ENCODE results near the gene TMOD2. TPM values are rescaled to one million over a fixed set of nuclear protein-coding genes. Genes with fewer than 3 reads are reported as not detected.
A peak's percentile ranks its signal among the peaks of the same experiment; 100 is the strongest.

The TMOD2 gene
- total RNA-seq, 6 experiments from 2014 or later: 11.0 to 14.9 (median 13.5) TPM

DNA sequence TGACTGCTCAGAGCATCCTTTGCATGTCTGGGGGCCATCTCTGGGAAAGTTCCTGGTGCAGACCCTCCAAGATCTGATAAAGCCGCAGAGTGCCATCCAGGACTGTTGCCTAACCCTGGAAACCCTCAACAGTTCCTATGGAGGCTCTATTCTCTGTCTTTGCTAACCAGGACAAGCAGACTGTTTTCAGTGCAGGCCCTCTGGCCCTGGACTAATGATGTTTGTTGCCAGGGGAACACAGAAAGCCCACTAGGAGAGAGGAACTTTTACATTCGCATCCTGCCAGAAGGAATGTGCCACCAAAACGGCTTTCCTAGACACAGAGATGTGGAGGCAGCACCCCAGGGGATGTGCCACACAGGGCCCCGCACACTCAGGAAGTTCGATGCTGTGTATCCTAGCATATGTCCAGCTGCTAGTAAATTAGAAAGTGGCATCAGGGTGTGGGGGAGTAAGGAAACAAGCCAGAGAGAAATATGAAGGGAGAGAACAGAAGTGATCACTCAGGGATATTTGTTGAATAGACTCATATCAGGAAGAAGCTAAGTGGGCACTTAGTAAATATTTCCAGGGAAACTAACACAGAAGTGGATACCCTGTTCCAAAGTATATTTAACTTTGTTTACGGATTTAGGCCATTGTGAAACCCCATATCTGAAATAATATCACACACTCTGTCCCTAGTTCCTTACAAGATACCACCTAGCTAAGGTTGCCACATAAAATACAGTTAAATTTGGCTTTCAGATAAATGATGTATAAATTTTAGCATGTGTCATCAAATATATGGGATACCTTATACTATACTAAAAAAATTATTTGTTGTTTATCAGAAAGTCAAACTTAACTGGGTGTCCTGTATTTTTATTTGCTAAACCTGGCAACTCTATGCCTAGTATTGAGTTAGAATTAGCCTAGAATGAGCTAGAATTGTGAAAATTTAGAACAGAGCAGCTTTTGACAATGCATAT is 48.2 kb downstream of the TMOD2 start:
- Mint-ChIP-seq H3K4me1 (ENCODE audit: low read depth) (peaks cover 24% of the 10 kb centered on the region), H3K36me3 (ENCODE audit: low read depth) (no peaks in the 10 kb centered on the region), H3K27ac (no peak overlapping the region), H3K9me3 (no peaks in the 10 kb centered on the region), H3K4me3 (no peak overlapping the region), H3K27me3 (ENCODE audit: insufficient read depth) (peaks cover 2% of the 10 kb centered on the region; the same call in 1 of the 2 replicates)
- TF ChIP-seq, protein P1, sequence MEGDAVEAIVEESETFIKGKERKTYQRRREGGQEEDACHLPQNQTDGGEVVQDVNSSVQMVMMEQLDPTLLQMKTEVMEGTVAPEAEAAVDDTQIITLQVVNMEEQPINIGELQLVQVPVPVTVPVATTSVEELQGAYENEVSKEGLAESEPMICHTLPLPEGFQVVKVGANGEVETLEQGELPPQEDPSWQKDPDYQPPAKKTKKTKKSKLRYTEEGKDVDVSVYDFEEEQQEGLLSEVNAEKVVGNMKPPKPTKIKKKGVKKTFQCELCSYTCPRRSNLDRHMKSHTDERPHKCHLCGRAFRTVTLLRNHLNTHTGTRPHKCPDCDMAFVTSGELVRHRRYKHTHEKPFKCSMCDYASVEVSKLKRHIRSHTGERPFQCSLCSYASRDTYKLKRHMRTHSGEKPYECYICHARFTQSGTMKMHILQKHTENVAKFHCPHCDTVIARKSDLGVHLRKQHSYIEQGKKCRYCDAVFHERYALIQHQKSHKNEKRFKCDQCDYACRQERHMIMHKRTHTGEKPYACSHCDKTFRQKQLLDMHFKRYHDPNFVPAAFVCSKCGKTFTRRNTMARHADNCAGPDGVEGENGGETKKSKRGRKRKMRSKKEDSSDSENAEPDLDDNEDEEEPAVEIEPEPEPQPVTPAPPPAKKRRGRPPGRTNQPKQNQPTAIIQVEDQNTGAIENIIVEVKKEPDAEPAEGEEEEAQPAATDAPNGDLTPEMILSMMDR (IDR thresholded peaks at IDR 0.05): no peak
- no peak for DNase-seq

DNA sequence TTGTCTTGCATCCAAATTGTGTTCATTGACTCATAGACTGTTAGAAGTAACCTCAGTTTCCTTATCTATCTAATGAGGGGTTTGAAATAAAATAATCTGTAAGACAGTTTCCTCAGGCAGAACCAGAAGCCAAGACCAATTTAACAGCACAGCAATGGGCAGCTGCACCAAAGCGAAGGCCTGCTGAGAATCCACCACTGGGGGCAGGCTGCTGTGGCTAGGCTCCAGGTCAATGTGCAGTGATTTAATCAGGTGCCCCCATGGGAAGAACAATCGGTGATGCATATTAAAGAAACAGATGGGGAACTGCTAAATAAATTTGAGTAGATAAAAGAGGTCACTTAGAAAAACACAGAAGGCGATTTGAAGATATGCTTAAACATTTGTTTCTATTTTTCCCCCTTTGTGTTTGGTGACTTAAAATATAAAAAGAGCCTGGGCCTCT is 50.0 kb downstream of the TMOD2 start:
- TF ChIP-seq, protein P1 (IDR thresholded peaks at IDR 0.05): peak; percentile 75
- Mint-ChIP-seq H3K27ac (no peak overlapping the region), H3K36me3 (ENCODE audit: low read depth) (no peaks in the 10 kb centered on the region; the same call in 1 of the 2 replicates), H3K27me3 (ENCODE audit: insufficient read depth) (peaks cover 2% of the 10 kb centered on the region; the same call in 1 of the 2 replicates), H3K4me1 (ENCODE audit: low read depth) (peaks cover 24% of the 10 kb centered on the region), H3K4me3 (no peak overlapping the region), H3K9me3 (no peaks in the 10 kb centered on the region)
- no peak for DNase-seq

DNA sequence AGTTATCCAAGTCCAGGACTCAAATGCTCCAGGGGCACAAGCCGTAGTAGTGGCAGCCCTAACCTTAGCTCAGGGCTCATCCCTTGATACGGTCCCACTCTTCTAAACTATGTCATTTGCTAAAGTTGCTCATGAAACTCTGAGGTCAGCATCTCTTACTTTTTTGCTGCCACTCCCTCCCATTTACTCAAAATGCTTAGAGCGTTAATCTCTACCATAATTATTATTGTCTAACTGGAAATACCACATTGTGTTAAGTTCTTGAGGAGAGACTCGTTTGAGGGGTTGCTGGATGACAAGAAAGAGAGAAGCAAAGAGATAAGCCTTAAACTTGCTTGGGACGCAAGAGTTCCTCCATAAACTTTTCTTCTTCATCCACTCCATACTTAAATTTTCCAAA is 51.2 kb downstream of the TMOD2 start:
- Mint-ChIP-seq H3K27me3 (ENCODE audit: insufficient read depth) (peaks cover 2% of the 10 kb centered on the region; the same call in 1 of the 2 replicates), H3K9me3 (no peaks in the 10 kb centered on the region), H3K4me1 (ENCODE audit: low read depth) (peaks cover 15% of the 10 kb centered on the region), H3K4me3 (no peak overlapping the region), H3K36me3 (ENCODE audit: low read depth) (no peaks in the 10 kb centered on the region; the same call in 1 of the 2 replicates), H3K27ac (no peak overlapping the region)
- no peak for DNase-seq
- TF ChIP-seq, protein P1 (IDR thresholded peaks at IDR 0.05): no peak

DNA sequence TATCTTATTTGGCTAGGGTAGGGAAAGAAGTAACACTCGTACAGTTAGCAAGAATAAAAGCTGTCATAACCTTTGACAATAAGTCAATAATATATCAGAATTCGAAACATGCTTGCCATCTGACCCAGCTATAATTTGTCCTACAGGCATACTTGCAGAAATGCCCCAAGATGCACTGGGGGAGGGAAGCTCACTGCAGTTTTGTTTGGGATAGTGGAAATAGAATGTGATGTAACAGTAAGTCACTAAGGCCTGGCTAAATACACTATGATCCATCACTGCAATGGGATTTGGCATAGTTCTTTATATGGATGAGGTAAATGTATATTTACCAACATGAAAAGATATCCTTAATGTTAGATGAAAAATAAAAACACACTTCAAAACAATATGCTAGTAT is 52.6 kb downstream of the TMOD2 start:
- H3K9me3 Mint-ChIP-seq: no peaks in the 10 kb centered on the region
- no peaks in the 10 kb centered on the region for H3K27me3 Mint-ChIP-seq (ENCODE audit: insufficient read depth)
- H3K36me3 Mint-ChIP-seq (ENCODE audit: low read depth): no peaks in the 10 kb centered on the region; the same call in 1 of the 2 replicates
- H3K4me1 Mint-ChIP-seq (ENCODE audit: low read depth): peaks cover 6% of the 10 kb centered on the region; the same call in 1 of the 2 replicates
- no peak overlapping the region for H3K4me3 Mint-ChIP-seq
- H3K27ac Mint-ChIP-seq: no peak overlapping the region
- DNase-seq: no peak
- TF ChIP-seq, protein P1 (IDR thresholded peaks at IDR 0.05): no peak

DNA sequence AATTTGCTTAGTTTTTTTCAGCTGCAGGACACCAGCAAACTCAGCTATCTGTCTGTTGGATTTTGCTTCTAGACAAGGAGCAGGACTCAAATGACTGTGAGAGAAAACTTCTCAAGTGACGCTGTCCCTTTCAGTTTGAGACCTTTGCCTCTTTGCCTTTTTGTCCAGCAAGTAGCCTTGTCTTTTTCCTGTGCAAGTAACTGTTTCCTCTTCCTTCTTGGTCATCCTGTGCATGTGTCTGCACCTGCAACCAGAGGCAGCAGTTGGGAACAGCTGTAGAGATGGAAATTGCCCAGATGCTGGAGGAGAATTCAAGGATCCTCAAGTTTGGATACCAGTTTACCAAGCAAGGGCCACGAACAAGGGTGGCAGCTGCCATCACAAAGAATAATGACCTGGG is 54.7 kb downstream of the TMOD2 start:
- TF ChIP-seq, protein P1 (IDR thresholded peaks at IDR 0.05): no peak
- Mint-ChIP-seq H3K9me3 (no peaks in the 10 kb centered on the region), H3K4me1 (ENCODE audit: low read depth) (peaks cover 6% of the 10 kb centered on the region; the same call in 1 of the 2 replicates), H3K4me3 (no peak overlapping the region), H3K27me3 (ENCODE audit: insufficient read depth) (no peaks in the 10 kb centered on the region), H3K27ac (no peak overlapping the region), H3K36me3 (ENCODE audit: low read depth) (no peaks in the 10 kb centered on the region; the same call in 1 of the 2 replicates)
- DNase-seq: no peak
